ENCODE data around the gene MARCOL. TPM values are rescaled to one million over a fixed set of nuclear protein-coding genes. Genes with fewer than 3 reads are reported as not detected.

MARCOL gene
- total RNA-seq, 1 experiment from 2014 or later: not detected

GRCh38 chr5:148230240-148230639, 8.1 kb upstream of the MARCOL start:
- ATAC-seq: no peak
- peak overlapping the region; percentile 91 for H3K27ac Mint-ChIP-seq
- no peaks in the 10 kb centered on the region for H3K27me3 Mint-ChIP-seq (ENCODE audit: low read depth)
- peaks cover 13% of the 10 kb centered on the region for H3K9me3 Mint-ChIP-seq
- CTCF ChIA-PET: interaction anchor here (0.6 kb wide), 1 partner anchor 84 kb away, joined by 3 read pairs; no protein-coding TSS in a partner anchor
- H3K36me3 Mint-ChIP-seq: peaks cover 11% of the 10 kb centered on the region; the same call in 1 of the 2 replicates
- peaks cover 26% of the 10 kb centered on the region for H3K4me1 Mint-ChIP-seq
- no peak for TF ChIP-seq ZMAT4 (CRISPR knock-in tag; IDR thresholded peaks at IDR 0.05)
- TF ChIP-seq, protein P1, sequence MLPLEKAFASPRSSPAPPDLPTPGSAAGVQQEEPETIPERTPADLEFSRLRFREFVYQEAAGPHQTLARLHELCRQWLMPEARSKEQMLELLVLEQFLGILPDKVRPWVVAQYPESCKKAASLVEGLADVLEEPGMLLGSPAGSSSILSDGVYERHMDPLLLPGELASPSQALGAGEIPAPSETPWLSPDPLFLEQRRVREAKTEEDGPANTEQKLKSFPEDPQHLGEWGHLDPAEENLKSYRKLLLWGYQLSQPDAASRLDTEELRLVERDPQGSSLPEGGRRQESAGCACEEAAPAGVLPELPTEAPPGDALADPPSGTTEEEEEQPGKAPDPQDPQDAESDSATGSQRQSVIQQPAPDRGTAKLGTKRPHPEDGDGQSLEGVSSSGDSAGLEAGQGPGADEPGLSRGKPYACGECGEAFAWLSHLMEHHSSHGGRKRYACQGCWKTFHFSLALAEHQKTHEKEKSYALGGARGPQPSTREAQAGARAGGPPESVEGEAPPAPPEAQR (CRISPR knock-in tag; IDR thresholded peaks at IDR 0.05): no peak
- TF ChIP-seq, protein P2, sequence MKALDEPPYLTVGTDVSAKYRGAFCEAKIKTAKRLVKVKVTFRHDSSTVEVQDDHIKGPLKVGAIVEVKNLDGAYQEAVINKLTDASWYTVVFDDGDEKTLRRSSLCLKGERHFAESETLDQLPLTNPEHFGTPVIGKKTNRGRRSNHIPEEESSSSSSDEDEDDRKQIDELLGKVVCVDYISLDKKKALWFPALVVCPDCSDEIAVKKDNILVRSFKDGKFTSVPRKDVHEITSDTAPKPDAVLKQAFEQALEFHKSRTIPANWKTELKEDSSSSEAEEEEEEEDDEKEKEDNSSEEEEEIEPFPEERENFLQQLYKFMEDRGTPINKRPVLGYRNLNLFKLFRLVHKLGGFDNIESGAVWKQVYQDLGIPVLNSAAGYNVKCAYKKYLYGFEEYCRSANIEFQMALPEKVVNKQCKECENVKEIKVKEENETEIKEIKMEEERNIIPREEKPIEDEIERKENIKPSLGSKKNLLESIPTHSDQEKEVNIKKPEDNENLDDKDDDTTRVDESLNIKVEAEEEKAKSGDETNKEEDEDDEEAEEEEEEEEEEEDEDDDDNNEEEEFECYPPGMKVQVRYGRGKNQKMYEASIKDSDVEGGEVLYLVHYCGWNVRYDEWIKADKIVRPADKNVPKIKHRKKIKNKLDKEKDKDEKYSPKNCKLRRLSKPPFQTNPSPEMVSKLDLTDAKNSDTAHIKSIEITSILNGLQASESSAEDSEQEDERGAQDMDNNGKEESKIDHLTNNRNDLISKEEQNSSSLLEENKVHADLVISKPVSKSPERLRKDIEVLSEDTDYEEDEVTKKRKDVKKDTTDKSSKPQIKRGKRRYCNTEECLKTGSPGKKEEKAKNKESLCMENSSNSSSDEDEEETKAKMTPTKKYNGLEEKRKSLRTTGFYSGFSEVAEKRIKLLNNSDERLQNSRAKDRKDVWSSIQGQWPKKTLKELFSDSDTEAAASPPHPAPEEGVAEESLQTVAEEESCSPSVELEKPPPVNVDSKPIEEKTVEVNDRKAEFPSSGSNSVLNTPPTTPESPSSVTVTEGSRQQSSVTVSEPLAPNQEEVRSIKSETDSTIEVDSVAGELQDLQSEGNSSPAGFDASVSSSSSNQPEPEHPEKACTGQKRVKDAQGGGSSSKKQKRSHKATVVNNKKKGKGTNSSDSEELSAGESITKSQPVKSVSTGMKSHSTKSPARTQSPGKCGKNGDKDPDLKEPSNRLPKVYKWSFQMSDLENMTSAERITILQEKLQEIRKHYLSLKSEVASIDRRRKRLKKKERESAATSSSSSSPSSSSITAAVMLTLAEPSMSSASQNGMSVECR (CRISPR knock-in tag; IDR thresholded peaks at IDR 0.05; ENCODE audit: borderline replicate concordance): no peak
- no peak for TF ChIP-seq NR1H2 (CRISPR knock-in tag; IDR thresholded peaks at IDR 0.05)
- TF ChIP-seq SOX15 (CRISPR knock-in tag; IDR thresholded peaks at IDR 0.05): no peak
- TF ChIP-seq IRF2 (CRISPR knock-in tag; IDR thresholded peaks at IDR 0.05; ENCODE audit: borderline replicate concordance, low read depth): no peak
- no peak for TF ChIP-seq ZNF671 (CRISPR knock-in tag; IDR thresholded peaks at IDR 0.05)
- TF ChIP-seq EMX1 (CRISPR knock-in tag; IDR thresholded peaks at IDR 0.05): no peak
- TF ChIP-seq, protein P3, sequence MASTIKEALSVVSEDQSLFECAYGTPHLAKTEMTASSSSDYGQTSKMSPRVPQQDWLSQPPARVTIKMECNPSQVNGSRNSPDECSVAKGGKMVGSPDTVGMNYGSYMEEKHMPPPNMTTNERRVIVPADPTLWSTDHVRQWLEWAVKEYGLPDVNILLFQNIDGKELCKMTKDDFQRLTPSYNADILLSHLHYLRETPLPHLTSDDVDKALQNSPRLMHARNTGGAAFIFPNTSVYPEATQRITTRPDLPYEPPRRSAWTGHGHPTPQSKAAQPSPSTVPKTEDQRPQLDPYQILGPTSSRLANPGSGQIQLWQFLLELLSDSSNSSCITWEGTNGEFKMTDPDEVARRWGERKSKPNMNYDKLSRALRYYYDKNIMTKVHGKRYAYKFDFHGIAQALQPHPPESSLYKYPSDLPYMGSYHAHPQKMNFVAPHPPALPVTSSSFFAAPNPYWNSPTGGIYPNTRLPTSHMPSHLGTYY (CRISPR knock-in tag; IDR thresholded peaks at IDR 0.05): no peak
- POLR2A ChIA-PET: no interaction called here
- H3K4me3 Mint-ChIP-seq: peak overlapping the region; percentile 76
- no peak for DNase-seq (ENCODE audit: low spot score)

GRCh38 chr5:148237785-148238417, 424 bp upstream of the MARCOL start:
- DNase-seq (ENCODE audit: low spot score) (no peak), ATAC-seq (no peak)
- H3K36me3 Mint-ChIP-seq: no peaks in the 10 kb centered on the region
- no peak overlapping the region for H3K27ac Mint-ChIP-seq
- ChIA-PET CTCF (no interaction called here), POLR2A (no interaction called here)
- H3K27me3 Mint-ChIP-seq (ENCODE audit: low read depth): no peaks in the 10 kb centered on the region; the same call in none of the 2 replicates
- no peaks in the 10 kb centered on the region for H3K9me3 Mint-ChIP-seq
- no peaks in the 10 kb centered on the region for H3K4me1 Mint-ChIP-seq
- no peak overlapping the region for H3K4me3 Mint-ChIP-seq
- TF ChIP-seq, protein P1 (CRISPR knock-in tag; IDR thresholded peaks at IDR 0.05): no peak
- TF ChIP-seq TP53 (CRISPR knock-in tag; IDR thresholded peaks at IDR 0.05) (no peak), ZMAT4 (CRISPR knock-in tag; IDR thresholded peaks at IDR 0.05) (no peak), ATF3 (CRISPR knock-in tag; conservative IDR thresholded peaks at IDR 0.05) (no peak), NR3C1 (CRISPR knock-in tag; conservative IDR thresholded peaks at IDR 0.05; ENCODE audit: low read depth) (no peak), NFATC4 (CRISPR knock-in tag; IDR thresholded peaks at IDR 0.05) (no peak), GRHL2 (CRISPR knock-in tag; IDR thresholded peaks at IDR 0.05; ENCODE audit: insufficient replicate concordance, severe bottlenecking) (no peak), TCF7 (CRISPR knock-in tag; IDR thresholded peaks at IDR 0.05; ENCODE audit: low read depth) (no peak), ZNF396 (CRISPR knock-in tag; IDR thresholded peaks at IDR 0.05; ENCODE audit: borderline replicate concordance) (no peak), KAT7 (CRISPR knock-in tag; IDR thresholded peaks at IDR 0.05; ENCODE audit: borderline replicate concordance) (no peak), STAT6 (CRISPR knock-in tag; conservative IDR thresholded peaks at IDR 0.05; ENCODE audit: low read depth) (no peak), GTF2I (CRISPR knock-in tag; conservative IDR thresholded peaks at IDR 0.05) (no peak), MYBL2 (CRISPR knock-in tag; IDR thresholded peaks at IDR 0.05) (no peak)
- TF ChIP-seq, protein P3 (CRISPR knock-in tag; IDR thresholded peaks at IDR 0.05): no peak

Data from WTC11 (cell line).